HS-27A (cell line): Measurements from ENCODE around the gene OVOL3.
A peak's percentile ranks its signal among the peaks of the same experiment; 100 is the strongest.

ENCODE experiments used
- DNase-seq: peaks from one replicate; pipeline ENCODE4 v3.0.0-alpha.2; 2012; ENCODE audit warnings: low read depth, missing footprints

Gene OVOL3

DNA sequence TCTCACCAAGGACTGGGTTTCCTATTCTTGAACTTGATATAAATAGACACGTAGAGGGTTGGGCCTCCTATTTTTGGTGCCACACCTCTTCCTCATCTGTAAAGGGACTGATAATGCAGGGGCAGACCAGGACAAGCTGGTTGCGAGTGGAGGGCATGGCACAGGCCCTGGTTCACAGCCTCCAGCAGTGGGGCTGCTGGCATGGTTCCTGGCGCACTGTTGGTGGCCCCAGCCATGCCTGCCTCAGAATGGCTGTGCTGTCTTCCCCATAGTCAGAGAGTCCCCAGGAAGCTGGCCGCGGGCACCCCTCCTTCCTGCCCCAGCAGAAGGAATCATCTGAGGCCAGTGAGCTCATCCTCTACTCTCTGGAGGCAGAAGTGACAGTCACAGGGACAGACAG is 10.5 kb upstream of the OVOL3 start:
- DNase-seq: no peak

- DNase-seq: no peak
Observed at GRCh38 chr19:36101550-36102327, 9.2 kb upstream of the OVOL3 start.

- DNase-seq: no peak
Observed at GRCh38 chr19:36103040-36103626, 7.8 kb upstream of the OVOL3 start.

DNA sequence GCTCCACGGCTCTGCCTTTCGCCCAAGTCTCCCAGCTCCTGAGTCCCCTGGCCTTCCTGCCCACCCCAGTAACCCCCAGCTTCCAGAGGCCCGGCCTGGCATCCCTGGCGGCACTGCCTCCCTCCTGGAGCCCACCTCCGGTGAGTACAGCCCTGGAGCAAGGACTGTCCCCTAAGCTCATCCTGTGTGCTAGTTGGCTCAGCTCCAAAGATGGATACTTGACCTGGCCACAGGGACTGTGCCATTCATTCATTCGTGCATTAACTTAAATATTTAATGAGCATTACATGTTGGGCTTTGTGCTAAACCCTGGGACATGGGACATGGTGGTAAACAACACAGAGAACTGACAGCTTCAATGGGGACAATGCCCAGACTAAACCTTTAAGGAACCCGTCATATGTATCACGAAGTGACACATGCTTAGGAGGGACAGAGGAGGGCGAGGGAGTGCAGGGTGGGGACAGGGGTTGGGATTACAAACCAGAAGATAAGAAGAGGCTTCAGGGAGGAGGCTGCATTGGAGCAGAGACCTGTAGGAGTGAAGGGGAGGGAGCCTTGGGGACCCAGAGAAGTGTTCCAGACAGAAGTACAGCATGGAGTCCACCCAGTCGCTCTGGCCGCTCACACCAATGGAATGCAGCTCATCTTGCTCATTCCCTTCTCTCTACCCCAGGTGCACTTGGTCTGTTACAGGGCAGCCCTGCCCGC is 6.9 kb upstream of the OVOL3 start:
- DNase-seq: no peak

- DNase-seq: no peak
Observed at GRCh38 chr19:36106441-36106840, 4.5 kb upstream of the OVOL3 start.

DNA sequence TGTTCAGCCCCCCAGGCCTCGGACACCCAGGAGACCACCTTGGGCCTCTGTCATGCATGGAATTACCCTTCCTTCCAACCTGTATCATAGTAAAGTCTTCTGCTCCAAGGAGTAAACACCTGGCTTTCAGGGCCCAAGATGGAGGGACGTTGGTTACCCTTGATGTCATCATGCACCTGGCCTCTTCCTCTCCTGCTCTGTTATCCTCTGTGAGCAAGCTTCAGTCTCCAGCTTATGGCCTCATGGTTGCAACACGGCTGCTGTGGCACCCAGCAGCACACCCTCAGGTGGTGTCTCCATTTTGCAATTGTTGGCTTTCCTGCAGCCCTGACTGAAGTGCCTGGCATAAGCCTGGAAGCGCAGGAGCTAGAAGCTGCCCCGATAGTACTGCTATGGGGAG is 4.0 kb upstream of the OVOL3 start:
- no peak for DNase-seq

- DNase-seq: no peak
Observed at GRCh38 chr19:36108684-36109083, 2.3 kb upstream of the OVOL3 start.

DNA sequence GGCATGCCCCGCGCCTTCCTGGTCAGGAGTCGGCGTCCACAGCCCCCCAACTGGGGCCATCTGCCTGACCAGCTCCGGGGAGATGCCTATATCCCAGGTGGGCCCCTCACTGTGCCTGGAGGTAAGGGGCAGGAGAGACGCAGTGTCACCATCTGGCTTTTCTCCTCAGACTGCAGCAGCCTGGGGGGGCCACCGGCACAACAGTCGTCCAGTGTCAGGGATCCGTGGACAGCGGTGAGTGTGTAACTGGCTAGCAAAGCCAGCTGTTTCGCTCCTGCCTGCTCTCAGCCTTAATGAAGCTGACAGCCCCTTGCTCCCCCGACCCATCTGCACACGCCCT is 227 bp downstream of the OVOL3 start:
- DNase-seq: no peak

DNA sequence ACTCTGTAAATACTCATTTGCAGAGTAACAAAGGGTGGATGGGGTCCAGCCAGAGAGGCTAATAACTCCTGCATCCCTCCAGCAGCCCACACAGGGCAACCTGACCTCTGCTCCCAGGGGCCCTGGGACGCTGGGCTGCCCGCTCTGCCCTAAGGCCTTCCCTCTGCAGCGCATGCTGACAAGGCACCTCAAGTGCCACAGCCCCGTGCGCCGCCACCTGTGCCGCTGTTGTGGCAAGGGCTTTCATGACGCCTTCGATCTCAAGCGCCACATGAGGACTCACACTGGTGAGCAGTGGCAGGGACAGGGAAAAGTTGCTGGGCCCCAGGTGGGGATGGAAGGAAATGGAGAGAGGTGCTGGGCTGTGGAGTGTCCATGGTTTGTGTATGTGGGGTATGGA is 1.7 kb downstream of the OVOL3 start:
- no peak for DNase-seq

- no peak for DNase-seq
Observed at GRCh38 chr19:36113425-36113824, 2.5 kb downstream of the OVOL3 start.

DNA sequence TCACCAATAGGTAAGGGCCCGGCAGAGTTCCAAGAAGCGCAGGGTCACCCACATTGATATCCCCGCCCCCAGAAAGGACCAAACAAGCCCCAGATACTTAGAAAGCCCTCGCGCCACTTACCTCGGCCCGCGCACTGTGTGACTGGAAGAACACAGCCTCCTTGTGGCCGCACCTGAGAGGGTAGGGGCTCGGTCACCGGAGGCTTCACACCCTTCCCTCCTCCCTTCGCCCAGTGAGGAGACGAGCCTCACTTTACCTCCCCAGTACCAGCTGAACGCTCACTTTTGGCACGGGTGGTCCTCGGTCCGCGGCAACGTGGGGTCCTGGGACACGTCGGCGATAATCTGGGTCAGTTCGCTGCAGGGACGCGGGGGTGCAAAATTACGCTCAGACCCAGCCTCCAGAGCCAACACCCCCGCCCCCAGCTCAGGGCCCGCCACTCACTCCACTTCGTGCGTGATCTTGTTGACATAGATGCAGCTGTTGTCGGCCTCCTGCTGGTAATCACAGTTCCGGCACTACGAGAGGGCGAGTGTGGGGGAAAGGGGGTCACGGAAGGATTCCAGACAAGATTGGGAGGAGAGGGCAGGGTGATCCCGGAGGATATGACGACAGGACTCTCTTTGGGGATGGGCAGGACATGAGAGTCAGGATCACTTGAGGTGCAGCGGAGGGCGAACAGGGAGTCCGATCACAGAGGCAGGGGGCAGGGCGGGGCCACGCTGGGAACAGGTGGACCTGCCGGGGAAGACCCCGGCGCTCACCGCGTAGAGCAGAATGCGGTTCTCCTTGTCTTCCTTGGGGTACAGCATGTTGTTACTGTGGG is 3.2 kb downstream of the OVOL3 start:
- DNase-seq: no peak

DNA sequence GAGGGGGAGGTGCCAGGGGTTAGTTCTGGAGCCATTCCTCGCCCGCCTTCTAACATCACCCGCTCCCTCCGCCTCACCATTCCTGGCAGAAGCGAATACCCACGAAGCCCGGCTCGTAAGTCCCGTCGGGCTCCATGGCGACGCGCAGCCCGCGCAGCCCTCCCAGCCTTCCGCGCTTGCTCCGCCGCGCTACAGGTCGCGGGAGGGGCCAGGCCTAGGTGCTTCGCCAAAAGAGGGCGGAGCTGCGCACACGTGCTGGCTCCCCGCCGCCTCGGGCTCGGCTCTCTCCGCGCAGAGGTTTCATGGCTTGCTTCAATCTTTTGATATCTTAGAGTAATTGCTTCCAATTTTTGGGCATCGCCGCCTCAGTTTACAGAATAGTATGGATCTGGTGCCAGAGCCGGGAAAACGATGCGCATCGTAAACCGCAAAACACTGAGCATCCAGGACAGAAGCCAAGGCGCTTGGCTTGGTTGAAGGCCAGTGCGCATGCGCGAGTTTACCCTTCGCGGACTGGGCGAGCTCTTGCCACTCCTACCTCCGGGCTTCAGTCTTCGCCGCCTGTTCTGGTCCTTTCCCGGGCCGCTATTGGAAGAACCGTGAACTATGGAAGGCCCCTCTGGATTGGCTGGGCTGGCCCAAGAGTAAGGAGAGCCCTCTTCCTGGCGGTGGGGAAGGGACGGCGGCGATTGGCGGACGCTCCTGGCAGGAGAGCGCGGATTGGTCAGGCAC is 3.9 kb downstream of the OVOL3 start, which contains the start of gene POLR2I:
Gene POLR2I (minus strand): TSS at position 155 of the 732 bp plus-strand sequence. CDS start 19 bp downstream, at position 136.
- peak; percentile 100 for DNase-seq

DNA sequence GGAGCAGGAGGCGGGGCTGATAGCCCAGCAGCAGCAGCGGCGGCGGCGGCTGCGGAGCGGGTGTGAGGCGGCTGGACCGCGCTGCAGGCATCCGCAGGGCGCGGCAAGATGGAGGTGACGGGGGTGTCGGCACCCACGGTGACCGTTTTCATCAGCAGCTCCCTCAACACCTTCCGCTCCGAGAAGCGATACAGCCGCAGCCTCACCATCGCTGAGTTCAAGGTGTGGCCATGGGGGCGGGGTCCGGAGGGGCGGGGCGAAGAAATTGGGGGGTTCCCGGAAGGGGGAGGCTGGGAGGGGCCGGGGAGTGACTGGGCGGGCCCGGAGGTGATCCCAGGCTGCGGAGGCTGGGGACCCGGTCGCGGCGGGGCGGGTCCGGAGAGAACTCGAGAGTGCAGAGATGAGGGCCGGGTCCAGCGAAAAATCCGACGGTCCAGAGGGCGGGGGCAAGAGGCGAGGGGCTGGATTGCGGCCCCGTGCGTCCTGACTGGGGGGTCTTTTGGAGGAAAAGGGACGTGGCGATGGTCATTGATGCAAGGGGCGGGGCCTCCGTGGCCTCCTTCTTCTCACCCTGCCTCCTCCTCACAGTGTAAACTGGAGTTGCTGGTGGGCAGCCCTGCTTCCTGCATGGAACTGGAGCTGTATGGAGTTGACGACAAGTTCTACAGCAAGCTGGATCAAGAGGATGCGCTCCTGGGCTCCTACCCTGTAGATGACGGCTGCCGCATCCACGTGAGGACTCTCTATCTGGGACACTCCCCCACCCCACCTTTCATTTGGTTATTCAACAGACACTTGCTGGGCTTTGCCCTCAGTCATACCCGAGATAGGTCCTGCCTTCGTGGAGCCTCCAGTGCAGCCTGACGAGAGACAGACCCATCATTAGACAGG is 4.8 kb downstream of the OVOL3 start, which contains the start of gene TBCB:
Gene TBCB (plus strand): TSS at position 16 of the 891 bp plus-strand sequence. CDS start 93 bp downstream, at position 109.
- DNase-seq: no peak

DNA sequence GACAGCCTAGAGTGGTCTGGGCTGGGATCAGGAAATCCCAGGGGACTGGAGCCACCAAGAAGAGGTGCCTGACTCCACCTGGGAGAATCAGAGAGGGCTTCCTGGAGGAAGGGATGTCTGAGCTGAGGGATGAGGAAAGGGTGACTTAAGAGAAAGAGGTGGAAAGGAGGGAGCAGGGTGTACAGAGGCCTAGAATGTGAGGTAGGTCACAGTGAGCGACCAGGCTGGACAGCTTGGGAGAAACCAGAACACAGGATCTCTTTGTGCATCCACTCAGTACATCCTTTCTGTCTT is 5.3 kb downstream of the OVOL3 start:
- DNase-seq: no peak

GRCh38 chr19:36120092-36120983 is 9.4 kb downstream of the OVOL3 start:
- DNase-seq: no peak

GRCh38 chr19:36120984-36121358 is 10.0 kb downstream of the OVOL3 start:
- DNase-seq: no peak

DNA sequence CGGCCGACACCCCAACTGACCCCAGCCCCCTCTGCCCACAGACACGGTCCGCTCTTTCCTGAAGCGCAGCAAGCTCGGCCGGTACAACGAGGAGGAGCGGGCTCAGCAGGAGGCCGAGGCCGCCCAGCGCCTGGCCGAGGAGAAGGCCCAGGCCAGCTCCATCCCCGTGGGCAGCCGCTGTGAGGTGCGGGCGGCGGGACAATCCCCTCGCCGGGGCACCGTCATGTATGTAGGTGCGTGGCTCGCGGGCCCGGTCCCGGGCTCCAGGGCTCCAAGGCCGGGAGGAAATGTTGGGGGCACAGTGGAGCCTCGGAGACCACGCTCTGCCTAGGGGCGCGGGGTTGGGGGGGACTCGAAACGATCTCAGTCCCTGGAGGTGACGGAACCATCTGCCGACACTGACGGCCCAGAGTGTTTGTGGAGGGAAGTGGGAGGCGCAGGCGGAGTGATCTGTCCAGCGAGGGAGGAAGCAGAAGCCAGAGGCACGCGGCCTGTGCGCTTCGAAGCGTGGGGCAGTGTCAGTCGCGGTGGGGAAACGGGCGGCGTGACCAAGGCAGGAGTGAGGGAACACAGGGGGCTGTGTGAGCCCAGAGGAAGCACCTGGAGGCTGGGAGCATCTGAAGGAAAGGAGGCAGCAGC is 10.7 kb downstream of the OVOL3 start:
- DNase-seq: no peak

DNA sequence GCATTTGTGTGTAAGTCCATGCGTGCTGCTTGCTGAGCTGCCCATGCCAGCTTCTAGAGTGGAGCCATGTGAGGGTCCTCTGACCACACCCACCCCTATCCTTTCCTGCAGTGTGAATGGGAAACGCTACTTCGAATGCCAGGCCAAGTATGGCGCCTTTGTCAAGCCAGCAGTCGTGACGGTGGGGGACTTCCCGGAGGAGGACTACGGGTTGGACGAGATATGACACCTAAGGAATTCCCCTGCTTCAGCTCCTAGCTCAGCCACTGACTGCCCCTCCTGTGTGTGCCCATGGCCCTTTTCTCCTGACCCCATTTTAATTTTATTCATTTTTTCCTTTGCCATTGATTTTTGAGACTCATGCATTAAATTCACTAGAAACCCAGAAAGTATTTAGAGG is 14.6 kb downstream of the OVOL3 start:
- DNase-seq: no peak

GRCh38 chr19:36128392-36128736 is 17.4 kb downstream of the OVOL3 start:
- DNase-seq: no peak
